ENCODE results near the gene TEX11.

Gene TEX11

DNA sequence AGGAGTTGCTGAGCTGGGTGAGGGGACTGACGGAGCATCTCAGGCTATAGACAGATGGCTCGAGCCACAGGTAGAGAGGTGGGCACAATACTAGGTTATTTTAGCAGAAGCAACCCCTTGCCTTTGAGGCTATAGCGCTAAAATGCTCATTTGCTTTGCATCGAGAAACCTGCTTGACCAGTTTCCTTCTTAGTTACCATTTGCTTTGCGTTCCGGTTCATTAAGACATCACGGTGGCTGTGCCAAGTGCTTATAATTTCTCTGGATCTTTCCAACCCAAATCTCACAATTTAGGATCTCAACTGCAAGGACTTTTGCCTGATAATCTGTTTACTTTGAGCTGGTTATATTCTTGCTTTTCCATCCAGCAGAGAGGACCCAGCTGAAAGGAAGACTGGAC lies 423.0 kb downstream of the TEX11 start:
- DNase-seq = peak; percentile 74

DNA sequence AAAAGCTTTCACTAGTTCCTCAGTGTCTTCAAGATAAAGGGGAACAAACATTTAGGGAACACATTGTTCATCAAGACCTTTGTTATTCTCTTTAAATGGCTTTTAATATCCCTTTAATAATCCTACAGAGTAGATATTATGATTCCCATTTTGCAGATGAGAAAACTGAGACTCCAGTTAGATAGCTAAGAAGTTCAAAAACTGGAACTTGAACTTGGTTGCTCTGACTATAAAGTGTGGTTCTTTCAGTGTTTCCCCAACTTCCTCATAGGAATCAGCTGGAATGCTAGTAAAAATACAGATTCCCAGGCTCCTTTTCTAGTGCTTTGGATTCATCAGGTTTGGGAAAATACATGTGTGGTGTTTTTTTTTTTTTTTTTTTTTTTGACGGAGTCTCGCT lies 426.2 kb downstream of the TEX11 start:
- no peak for DNase-seq

DNA sequence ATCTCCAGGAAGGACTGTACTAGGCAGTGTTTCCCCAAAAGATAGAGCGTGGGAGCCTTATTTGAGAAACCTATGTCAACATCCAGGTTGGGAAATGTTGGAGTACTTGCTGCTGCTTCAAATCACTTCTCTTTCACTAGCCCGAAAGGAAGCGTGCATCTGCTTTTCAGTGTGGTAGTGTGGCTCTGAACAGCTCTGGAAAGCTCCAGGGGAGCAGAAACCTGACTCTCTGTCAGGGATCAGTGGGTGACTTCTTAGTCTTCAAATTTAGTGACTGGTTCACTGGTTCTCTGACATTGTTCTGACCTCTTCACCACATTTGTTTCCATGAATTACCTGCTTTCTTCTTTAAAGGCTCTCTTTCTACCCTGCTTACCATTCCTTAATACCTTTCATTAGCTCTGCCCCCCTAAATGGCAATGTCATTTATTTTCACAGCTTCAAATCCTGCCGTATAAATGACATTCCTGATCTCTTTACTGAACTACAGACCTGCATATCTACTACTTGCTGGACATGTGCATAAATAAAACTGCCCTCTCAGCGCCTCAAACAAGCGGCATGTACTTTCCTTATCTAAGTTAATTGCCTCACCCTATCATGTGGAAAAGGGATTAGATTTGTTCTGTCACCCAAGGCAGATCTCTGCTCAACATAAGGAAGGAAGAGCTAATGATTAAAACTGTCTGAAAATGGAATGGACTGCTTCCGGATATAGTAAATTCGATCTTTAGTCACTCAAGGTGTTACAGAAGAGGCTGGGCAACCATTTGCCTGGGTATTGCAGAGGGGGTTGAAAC lies 426.8 kb downstream of the TEX11 start:
- peak; percentile 6 for DNase-seq

DNA sequence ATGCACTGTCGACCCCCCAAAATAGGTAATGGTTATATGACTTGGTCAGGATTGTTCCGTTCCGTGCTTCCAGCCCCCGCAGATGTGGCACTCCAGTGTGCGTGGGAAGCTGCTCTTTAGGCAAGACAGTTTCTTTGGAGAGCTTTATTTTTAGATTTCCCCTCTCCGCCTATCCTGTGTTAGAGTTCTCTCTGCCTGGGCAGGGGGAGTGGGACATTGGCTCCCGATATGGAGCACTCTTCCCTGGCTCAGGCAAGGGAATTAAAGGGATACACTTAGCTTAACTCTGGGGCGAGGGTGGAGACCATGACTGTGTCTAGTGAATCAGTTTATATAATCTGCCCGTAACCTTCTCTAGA lies 427.9 kb downstream of the TEX11 start:
- no peak for DNase-seq

DNA sequence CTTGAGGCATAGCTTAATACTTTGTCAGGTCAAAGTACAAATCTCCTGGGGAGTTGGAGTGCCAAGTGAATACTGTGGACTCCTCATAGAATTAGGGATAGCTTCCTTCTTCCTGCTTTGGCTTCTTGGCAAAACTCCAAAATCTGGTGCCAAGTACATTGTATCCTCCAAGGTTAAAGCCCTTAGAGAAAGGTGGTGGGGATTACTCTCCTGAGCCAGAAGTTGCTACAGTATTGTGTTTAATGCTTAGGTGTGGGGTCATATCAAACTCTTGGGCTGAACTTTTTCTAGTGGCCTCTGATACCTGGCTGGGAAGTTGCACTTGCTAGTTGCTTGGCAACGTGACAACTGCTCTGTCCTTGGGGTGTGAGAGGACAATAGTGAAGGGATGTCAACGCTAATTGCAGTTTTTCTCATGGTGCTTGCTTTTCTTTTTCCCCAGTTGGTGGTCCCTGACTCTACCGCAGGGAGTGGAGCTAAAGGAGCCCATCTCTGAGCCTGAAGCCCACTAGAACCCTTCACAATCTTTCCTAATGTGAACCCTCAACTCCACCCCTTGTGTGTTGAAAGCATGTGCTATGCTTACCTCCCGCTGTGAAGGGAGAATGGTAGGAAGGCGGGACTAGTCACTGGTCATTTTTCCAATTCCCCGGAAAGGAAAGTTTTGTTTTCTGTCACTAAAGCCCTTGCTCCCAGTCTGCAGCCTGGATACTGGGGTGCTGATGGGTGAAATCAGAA lies 428.4 kb downstream of the TEX11 start:
- peak; percentile 60 for DNase-seq

DNA sequence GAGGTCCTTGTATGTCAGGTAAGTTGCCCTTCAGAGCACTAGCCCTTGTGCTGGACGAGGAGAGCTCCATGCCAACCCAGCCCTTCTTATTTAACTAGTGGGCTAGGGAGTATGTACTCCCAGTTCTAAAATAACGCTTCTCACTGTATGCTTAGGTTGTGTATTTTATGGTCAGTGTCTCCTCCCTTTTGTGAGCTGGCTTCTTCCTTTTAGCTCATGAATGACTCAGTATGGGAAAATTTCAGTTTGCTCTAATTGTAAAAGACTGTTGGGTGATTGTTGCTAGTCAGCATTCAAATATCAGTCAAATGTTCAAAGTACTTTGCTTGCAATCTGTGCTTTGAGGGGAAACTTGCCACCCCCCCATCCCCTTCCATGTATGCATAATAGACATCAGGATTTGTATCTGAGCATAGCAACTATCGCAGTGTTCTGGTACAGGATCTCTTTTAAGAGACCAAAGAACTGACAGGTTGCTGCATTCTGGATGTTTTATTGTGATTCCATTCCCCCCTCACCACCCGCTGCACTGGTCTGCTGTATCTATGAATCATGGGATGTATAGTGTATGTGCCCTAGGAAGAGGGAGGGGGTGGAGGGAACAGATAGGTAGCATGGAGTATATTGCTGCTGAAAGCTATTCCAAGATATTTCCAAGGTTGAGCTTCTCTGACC lies 429.1 kb downstream of the TEX11 start:
- no peak for DNase-seq
